Measurements from ENCODE around the gene KCNN4. TPM values are rescaled to one million over a fixed set of nuclear protein-coding genes. Genes with fewer than 3 reads are reported as not detected.

KCNN4 gene
- total and polyA plus RNA-seq, 2 experiments from 2014 or later, result 0.86 to 3.2 TPM

- TF ChIP-seq REST (IDR thresholded peaks at IDR 0.05; ENCODE audit: unreplicated experiment), result no peak
- TF ChIP-seq ZNF331 (CRISPR knock-in tag; IDR thresholded peaks at IDR 0.05; ENCODE audit: low read depth), result no peak
- TF ChIP-seq ETS1 (IDR thresholded peaks at IDR 0.05), result no peak
- TF ChIP-seq EZH2 (IDR thresholded peaks at IDR 0.05; ENCODE audit: low read depth, unreplicated experiment), result no peak
These were observed 49.4 kb downstream of the KCNN4 start (continued) for GRCh38 chr19:43731346-43731745.

- no peaks in the 10 kb centered on the region for H3K4me1 ChIP-seq (ENCODE audit: insufficient read depth)
- Mint-ChIP-seq H3K4me1 (no peaks in the 10 kb centered on the region; the same call in 2 of the 3 replicates), H3K9me3 (no peaks in the 10 kb centered on the region; the same call in 2 of the 3 replicates), H3K27me3 (ENCODE audit: insufficient read depth, low read depth, poor library complexity) (peaks cover 13% of the 10 kb centered on the region), H3K4me3 (no peak overlapping the region), H3K27ac (no peak overlapping the region), H3K36me3 (ENCODE audit: low read depth) (peaks cover 43% of the 10 kb centered on the region)
- ATAC-seq, result no peak
- H3K4me3 ChIP-seq, result no peak overlapping the region
- no peaks in the 10 kb centered on the region for H3K27me3 ChIP-seq (ENCODE audit: insufficient read depth)
- H3K9me2 ChIP-seq (ENCODE audit: insufficient read depth), result no peaks in the 10 kb centered on the region
- no peak overlapping the region for H3K4me2 ChIP-seq
- 0 out of 2 replicates have a peak, but pooled peaks cover 4% of the 10 kb centered on the region for H3K36me3 ChIP-seq (ENCODE audit: insufficient read depth)
- no peaks in the 10 kb centered on the region for H3K79me2 ChIP-seq (replicated peaks; ENCODE audit: insufficient read depth)
- no peak overlapping the region for H2AFZ ChIP-seq
- no peak overlapping the region for H3K27ac ChIP-seq (ENCODE audit: low read depth)
- no peak for DNase-seq (ENCODE audit: low spot score)
- no peaks in the 10 kb centered on the region for H3F3A ChIP-seq (replicated peaks; ENCODE audit: low read depth)
- no peaks in the 10 kb centered on the region; the same call in 1 of the 2 replicates for H4K20me1 ChIP-seq (replicated peaks; ENCODE audit: insufficient read depth)
- TF ChIP-seq STAT1 (IDR thresholded peaks at IDR 0.05; ENCODE audit: unreplicated experiment) (no peak), ZNF331 (CRISPR knock-in tag; IDR thresholded peaks at IDR 0.05; ENCODE audit: low read depth) (no peak), EZH2 (IDR thresholded peaks at IDR 0.05; ENCODE audit: low read depth, unreplicated experiment) (no peak), EZH2phosphoT487 (IDR thresholded peaks at IDR 0.05; ENCODE audit: unreplicated experiment) (no peak), CTCF (conservative IDR thresholded peaks at IDR 0.05; ENCODE audit: low read depth in 2 of 2) (no peak), NANOG (IDR thresholded peaks at IDR 0.05; ENCODE audit: borderline replicate concordance) (no peak), ZNF462 (CRISPR knock-in tag; IDR thresholded peaks at IDR 0.05) (no peak)
These were observed 50.9 kb downstream of the KCNN4 start for GRCh38 chr19:43729919-43730318.
